Natural killer cell treated with Interleukin-12 subunit alpha and Interleukin-12 subunit beta and Interleukin-15 and Interleukin-18, amount 100 ng/mL, for 72 hours (primary cell): ENCODE results near the gene OR7A10. TPM values are rescaled to one million over a fixed set of nuclear protein-coding genes. Genes with fewer than 3 reads are reported as not detected.

Source experiments
- ATAC-seq, 2 donors: fragments of 150-1000 bp; cut with Tn5 transposase in 1 of 2; sonication (Bioruptor Pico), chemical (Tn5 transposase) in 1 of 2; 2 replicates each; pipeline ENCODE4 v1.10.0; 2021
- DNase-seq: peaks from one replicate; pipeline ENCODE4 v3.0.0; 2022; ENCODE audit warnings: low spot score
- H3K27ac Mint-ChIP-seq, 2 donors: 1 replicate in 1 of 2; 2 replicates in 1 of 2; pipeline ENCODE4 v1.8.0; 2022; ENCODE audit warnings: mixed read lengths in 2 of 2, mild to moderate bottlenecking in 1 of 2, moderate library complexity in 1 of 2
- H3K27me3 Mint-ChIP-seq, 2 donors: 1 replicate in 1 of 2; 2 replicates in 1 of 2; pipeline ENCODE4 v1.8.0; 2022; ENCODE audit warnings: mixed read lengths in 2 of 2
- H3K36me3 Mint-ChIP-seq: one replicate; pipeline ENCODE4 v1.8.0; 2022; ENCODE audit warnings: mixed read lengths
- H3K4me1 Mint-ChIP-seq, 2 donors: 1 replicate in 1 of 2; 2 replicates in 1 of 2; pipeline ENCODE4 v1.8.0; 2022; ENCODE audit warnings: low read depth in 2 of 2, mixed read lengths in 2 of 2, mild to moderate bottlenecking in 1 of 2
- H3K4me3 Mint-ChIP-seq: one replicate; pipeline ENCODE4 v1.8.0; 2022; ENCODE audit warnings: mixed read lengths
- H3K9me3 Mint-ChIP-seq: 2 replicates; pipeline ENCODE4 v1.8.0; 2022; ENCODE audit warnings: mixed read lengths
- total RNA-seq, 2 donors: library from RNA; stranded (reverse); gene quantifications; one replicate each; pipeline ENCODE4 v1.2.3, GENCODE V29; 2022

Gene OR7A10
- not detected for total RNA-seq

DNA sequence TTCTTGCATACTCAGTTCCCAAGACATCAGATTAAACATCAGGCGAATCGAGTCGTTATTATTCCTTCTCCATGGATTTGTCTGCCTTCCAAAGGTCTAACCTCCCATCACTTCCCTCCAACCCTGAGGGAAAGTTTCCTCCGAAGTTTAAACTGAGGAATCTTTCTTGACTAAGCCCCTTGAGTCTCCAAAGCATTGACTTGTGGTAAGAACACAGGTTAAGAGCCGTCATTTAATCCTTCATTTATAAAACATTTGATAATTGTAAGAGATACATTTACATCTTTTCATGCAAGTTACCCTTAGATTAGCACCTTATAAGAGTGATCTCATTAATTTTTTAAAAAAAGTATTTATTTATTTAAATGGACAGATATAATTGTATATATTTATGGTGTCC, at the start of gene OR7A10:
Gene OR7A10 (minus strand): TSS at position 101 of the 400 bp plus-strand sequence. CDS start 7,045 bp downstream, outside the sequence.
- no peak within 1 kb of the TSS for H3K4me3 Mint-ChIP-seq
- no peaks in the 10 kb centered on the region for H3K36me3 Mint-ChIP-seq
- no peaks in the 10 kb centered on the region for H3K4me1 Mint-ChIP-seq
- DNase-seq (no peak), ATAC-seq (no peak)
- no peaks in the 10 kb centered on the region for H3K9me3 Mint-ChIP-seq
- peaks cover 30 to 55% of the 10 kb centered on the region in 2 donors for H3K27me3 Mint-ChIP-seq
- H3K27ac Mint-ChIP-seq, result no peak within 1 kb of the TSS

DNA sequence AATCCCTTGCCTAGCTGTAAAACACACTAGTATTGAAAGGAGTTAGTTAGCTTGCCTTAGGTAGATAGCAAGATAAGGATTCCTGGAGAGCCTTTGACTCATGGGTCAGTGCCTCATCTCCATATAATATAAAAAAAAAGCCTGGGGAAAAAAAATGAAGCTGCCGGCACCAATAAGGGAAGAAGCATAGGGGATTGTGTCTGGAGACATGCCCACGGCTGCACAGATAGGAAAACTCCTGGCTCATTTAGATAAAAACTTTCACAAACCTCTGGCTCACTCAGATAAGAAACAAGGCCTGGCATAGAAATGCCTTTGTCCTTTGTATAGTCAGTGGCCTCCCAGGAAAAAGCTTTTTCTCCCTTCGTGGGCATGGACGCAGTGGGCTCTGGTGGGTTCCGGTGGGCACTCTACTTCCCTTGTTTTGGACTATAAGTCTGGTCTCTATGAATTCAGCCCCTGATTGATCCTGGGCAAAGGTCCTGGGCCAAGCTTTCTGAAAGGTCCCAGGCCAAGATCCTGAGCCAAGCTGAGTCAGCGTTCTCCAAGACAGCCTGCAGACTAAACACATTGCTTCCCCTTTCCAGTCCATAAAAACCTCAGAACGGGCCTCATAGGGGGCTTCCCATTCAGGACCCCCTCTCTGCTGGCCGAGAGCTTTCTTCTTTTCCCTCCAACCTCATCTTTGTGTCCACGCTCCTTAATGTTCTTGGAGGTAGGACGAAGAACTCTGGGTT, 42.1 kb upstream of the OR7A10 start:
- H3K27ac Mint-ChIP-seq, result no peak overlapping the region

DNA sequence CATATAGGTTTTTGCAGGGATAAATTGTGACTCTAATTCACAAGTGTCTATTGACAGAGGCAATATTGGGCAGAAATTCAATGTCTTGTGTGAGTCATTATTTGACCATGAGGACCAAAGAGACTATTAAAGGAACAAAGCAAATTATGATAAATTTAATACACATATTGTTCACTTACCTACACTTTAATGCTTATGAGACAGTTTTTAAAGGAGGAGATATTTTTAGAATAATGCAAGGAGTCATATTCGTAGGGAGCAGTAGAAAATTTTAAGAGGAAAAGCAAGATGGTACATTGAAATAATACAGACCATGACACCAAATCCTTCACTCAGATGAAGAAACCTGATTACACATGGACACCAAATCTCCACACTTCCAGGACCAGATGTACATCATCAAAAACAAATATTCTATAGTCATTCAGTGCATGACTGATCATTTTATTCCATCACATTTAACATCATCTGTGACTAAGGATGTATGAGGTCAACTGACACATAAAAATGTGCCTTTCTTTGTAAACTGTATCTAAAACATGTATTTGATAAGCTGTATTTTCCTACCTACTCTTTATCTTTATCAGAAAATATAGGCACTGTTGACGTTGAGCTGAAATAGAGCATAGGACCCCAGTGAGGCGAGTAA, 41.4 kb upstream of the OR7A10 start:
- peaks cover 27 to 35% of the 10 kb centered on the region in 2 donors for H3K27me3 Mint-ChIP-seq
- no peak overlapping the region for H3K4me3 Mint-ChIP-seq
- H3K9me3 Mint-ChIP-seq, result no peaks in the 10 kb centered on the region
- DNase-seq (no peak), ATAC-seq (no peak)
- H3K4me1 Mint-ChIP-seq, result peaks cover 0 to 5% of the 10 kb centered on the region in 2 donors
- no peaks in the 10 kb centered on the region for H3K36me3 Mint-ChIP-seq
- no peak overlapping the region for H3K27ac Mint-ChIP-seq

More for the DNA sequence above, 42.1 kb upstream of the OR7A10 start:
- no peak for DNase-seq
- Mint-ChIP-seq H3K27me3 (peaks cover 25 to 31% of the 10 kb centered on the region in 2 donors), H3K4me1 (peaks cover 0 to 5% of the 10 kb centered on the region in 2 donors), H3K4me3 (no peak overlapping the region), H3K36me3 (no peaks in the 10 kb centered on the region), H3K9me3 (no peaks in the 10 kb centered on the region)
- ATAC-seq, result no peak

DNA sequence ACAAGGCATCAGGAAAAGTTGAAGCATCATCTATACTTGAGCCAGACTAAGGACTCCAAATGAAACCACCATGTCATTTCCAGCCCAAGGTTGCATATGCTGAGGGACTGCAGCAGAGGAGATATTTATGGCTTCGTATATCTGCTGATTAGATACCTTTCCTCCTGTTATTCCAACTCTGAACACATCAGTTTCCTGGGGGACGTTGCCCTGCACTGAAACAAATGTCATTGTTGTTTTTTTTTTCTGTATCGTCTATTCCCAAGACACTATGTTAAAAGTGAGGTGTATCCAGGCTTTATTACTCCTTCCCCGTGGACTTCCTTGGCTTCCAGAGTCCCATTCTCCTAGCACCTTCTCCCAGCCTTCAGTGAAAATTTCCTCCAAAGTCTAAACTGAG, 37.3 kb upstream of the OR7A10 start, which contains the start of gene OR7A17:
Gene OR7A17 (minus strand): TSS at position 101 of the 400 bp plus-strand sequence. CDS start 4,777 bp downstream, outside the sequence.
- Mint-ChIP-seq H3K4me3 (no peak within 1 kb of the TSS), H3K27me3 (peaks cover 27 to 34% of the 10 kb centered on the region in 2 donors), H3K9me3 (no peaks in the 10 kb centered on the region), H3K36me3 (no peaks in the 10 kb centered on the region), H3K4me1 (peaks cover 0 to 5% of the 10 kb centered on the region in 2 donors), H3K27ac (no peak within 1 kb of the TSS)
- ATAC-seq (no peak), DNase-seq (no peak)

DNA sequence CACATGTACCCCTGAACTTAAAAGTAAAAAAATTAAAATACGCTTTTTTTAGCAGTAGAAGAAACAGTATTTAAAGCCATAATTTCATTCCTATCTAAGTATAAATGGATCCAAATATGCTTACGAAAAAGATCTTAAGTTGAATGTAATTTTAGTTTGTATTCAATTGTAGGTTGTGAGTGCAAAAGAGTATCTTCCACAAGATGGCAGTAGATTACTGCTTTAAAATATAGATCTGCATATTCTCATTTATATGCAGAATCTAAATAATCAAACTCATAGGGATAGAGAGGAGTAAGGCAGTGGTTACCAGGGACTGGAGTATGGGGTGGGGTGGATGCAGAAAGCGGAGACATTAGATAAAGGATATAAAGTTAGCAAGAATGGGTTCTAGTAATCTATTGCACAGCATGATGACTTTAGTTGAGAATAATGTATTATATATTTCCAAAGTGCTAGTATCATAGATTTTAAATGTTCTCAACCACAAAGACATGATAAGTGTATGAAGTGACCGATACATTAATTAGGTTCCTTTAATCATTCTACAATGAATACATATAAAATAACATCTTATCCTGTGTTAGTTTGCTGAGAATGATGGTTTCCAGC, 23.0 kb upstream of the OR7A10 start:
- no peak for DNase-seq
- H3K27me3 Mint-ChIP-seq, result peaks cover 21 to 52% of the 10 kb centered on the region in 2 donors
- H3K9me3 Mint-ChIP-seq, result no peaks in the 10 kb centered on the region
- H3K4me1 Mint-ChIP-seq, result no peaks in the 10 kb centered on the region
- no peak overlapping the region for H3K27ac Mint-ChIP-seq
- H3K36me3 Mint-ChIP-seq, result no peaks in the 10 kb centered on the region
- no peak overlapping the region for H3K4me3 Mint-ChIP-seq
- ATAC-seq, result no peak

DNA sequence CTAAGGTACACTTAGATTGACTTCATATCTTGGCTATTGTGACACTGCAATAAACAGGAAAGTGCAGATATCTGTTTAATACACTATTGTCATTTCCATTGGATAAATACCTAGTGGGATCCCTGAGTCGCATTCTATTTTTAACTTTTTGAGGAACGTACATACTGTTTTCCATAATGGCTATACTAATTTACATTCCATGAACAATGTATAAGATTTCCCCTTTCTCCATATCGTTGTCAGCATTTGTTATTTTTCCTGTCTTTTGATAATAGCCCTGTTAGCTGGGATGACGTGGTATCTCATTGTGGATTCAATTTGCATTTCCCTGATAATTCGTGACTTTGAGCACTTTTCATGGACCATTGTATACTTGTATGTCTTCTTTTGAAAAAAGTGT, 19.8 kb upstream of the OR7A10 start:
- Mint-ChIP-seq H3K36me3 (no peaks in the 10 kb centered on the region), H3K4me1 (no peaks in the 10 kb centered on the region), H3K9me3 (no peaks in the 10 kb centered on the region), H3K4me3 (no peak overlapping the region), H3K27ac (no peak overlapping the region), H3K27me3 (peaks cover 30 to 58% of the 10 kb centered on the region in 2 donors)
- DNase-seq (no peak), ATAC-seq (no peak)

DNA sequence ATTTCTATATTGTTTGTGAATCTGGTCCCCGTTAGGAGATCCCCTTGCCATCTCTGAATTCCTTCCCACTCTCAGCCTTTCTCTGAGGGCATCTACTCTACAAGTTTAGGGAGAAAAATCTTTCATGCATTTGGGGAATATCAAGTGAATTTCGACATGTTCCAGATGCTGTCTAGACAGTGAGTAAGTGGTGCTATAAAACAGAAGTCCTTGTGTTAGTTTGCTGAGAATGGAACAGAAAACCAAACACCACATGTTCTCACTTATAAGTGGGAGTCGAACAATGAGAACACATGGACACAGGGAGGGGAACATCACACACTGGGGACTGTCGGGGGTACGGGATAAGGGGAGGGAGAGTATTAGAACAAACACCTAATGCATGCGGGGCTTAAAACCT, 5.1 kb downstream of the OR7A10 start:
- H3K27me3 Mint-ChIP-seq, result peaks cover 24 to 39% of the 10 kb centered on the region in 2 donors
- no peak for DNase-seq
- H3K4me1 Mint-ChIP-seq, result no peaks in the 10 kb centered on the region
- H3K9me3 Mint-ChIP-seq, result no peaks in the 10 kb centered on the region
- no peak for ATAC-seq
- H3K4me3 Mint-ChIP-seq, result no peak overlapping the region
- no peak overlapping the region for H3K27ac Mint-ChIP-seq
- no peaks in the 10 kb centered on the region for H3K36me3 Mint-ChIP-seq

DNA sequence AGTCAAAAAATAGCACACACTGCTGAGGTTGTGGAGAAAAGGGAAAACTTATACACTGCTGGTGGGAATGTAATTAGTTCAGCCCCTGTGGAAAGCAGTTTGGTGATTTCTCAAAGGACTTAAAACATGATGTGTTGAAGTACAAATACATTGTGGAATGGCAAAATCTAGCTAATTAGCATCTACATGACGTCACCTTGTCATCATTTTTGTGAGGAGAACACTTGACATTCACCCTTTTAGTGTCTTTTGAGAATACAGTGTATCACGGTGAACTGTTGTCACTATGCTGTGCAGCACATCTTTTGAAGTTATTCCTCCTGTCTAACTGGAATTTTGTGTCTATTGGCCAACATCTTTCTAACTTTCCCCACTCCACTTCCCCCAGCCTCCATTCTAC, 5.6 kb downstream of the OR7A10 start:
- Mint-ChIP-seq H3K36me3 (no peaks in the 10 kb centered on the region), H3K27ac (no peak overlapping the region), H3K9me3 (no peaks in the 10 kb centered on the region), H3K4me3 (no peak overlapping the region), H3K4me1 (no peaks in the 10 kb centered on the region), H3K27me3 (peaks cover 21 to 35% of the 10 kb centered on the region in 2 donors)
- DNase-seq, result no peak
- ATAC-seq, result no peak

DNA sequence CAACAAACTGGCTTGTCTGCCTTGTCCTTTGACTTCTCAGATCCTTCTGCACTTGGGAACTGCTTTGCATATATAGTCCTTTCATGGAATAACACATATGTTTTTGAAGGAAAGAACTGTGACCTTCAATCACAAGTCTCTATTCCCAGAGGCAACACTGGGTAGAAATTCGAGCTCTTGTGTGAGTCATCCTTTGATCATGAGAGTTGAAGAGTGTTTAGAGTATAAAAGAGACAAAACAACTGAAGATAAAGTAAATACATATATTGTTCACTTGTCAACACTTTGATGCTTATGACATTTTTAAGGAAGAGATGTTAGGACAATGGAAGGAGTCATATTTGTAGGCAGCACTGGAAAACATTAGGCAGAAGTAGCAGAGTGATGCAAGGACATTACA, 8.5 kb downstream of the OR7A10 start:
- ATAC-seq (no peak), DNase-seq (no peak)
- Mint-ChIP-seq H3K27me3 (peaks cover 25 to 31% of the 10 kb centered on the region in 2 donors), H3K27ac (no peak overlapping the region), H3K36me3 (no peaks in the 10 kb centered on the region), H3K4me3 (no peak overlapping the region), H3K4me1 (no peaks in the 10 kb centered on the region), H3K9me3 (no peaks in the 10 kb centered on the region)

DNA sequence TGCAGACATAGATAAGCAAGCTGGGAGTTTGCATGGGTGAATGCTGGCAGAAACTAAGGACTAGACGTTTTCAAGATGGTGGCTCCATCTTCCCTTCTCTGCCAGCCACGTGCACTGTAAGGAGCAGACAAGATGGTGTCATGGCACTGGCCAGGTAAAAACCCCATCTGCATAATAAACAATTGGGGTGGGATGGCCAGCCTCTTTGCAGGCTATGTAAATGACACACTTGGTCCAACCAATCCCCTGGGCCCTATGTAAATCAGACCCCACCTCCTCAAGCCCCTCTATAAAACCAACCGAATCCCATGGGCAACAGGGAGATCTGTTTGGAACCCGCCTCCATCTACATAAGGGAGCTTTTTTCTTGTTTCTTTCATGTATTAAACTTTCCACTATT, 11.3 kb downstream of the OR7A10 start:
- H3K4me3 Mint-ChIP-seq, result no peak overlapping the region
- DNase-seq (no peak), ATAC-seq (no peak)
- no peak overlapping the region for H3K27ac Mint-ChIP-seq
- peaks cover 14 to 25% of the 10 kb centered on the region in 2 donors for H3K27me3 Mint-ChIP-seq
- no peaks in the 10 kb centered on the region for H3K4me1 Mint-ChIP-seq
- no peaks in the 10 kb centered on the region for H3K36me3 Mint-ChIP-seq
- H3K9me3 Mint-ChIP-seq, result no peaks in the 10 kb centered on the region

DNA sequence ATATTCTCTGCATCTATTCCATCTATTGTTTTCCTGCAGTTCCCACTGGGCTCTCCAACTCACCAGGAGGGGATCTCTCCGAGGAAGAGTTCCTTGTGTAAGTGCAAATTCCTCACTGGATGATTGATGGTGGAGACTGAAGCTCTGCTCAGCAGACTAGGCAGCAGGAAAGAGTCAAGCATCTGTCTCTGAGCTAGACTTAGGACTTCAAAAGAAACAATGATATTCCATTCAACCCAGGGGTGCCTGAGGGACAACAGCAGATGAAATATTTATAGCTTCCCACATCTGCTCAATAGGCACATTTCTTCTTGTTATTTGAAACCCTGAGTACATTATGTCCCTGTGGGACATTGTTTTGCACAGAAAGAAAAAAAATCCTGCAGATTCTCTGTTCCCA, 13.7 kb downstream of the OR7A10 start, which contains the start of the genes OR7A5 and OR7C1:
Gene OR7A5 (minus strand): TSS at position 175 of the 400 bp plus-strand sequence. CDS start 6,944 bp downstream, outside the sequence.
Gene OR7C1 (minus strand): TSS at position 175 of the 400 bp plus-strand sequence. CDS start 35,049 bp downstream, outside the sequence.
- no peaks in the 10 kb centered on the region for H3K9me3 Mint-ChIP-seq
- peaks cover 6 to 11% of the 10 kb centered on the region in 2 donors for H3K27me3 Mint-ChIP-seq
- H3K27ac Mint-ChIP-seq, result no peak within 1 kb of the TSS
- H3K4me3 Mint-ChIP-seq, result no peak within 1 kb of the TSS
- H3K4me1 Mint-ChIP-seq, result no peaks in the 10 kb centered on the region
- DNase-seq (no peak), ATAC-seq (no peak)
- no peaks in the 10 kb centered on the region for H3K36me3 Mint-ChIP-seq

DNA sequence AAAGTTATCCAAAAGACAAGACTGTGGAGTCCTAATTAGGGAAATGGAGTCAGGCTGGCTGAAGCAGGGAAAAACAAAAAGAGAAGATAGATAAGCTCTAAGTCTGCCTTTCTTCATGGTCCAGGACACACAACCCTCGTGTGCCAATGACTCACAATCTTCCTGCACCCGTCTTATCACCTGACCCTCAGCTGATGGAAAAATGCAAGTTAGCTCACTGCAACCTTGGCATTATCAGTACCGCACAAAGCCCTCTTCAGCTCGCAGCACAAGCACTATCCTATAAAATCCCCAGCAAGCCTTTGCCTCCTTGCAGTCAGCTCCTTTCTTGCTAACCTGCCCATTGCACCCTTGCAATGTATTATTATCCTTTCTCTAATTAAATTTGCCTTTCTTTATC, 18.0 kb downstream of the OR7A10 start:
- no peak overlapping the region for H3K4me3 Mint-ChIP-seq
- H3K36me3 Mint-ChIP-seq, result no peaks in the 10 kb centered on the region
- H3K27ac Mint-ChIP-seq, result no peak overlapping the region
- no peak for DNase-seq
- ATAC-seq, result no peak
- H3K4me1 Mint-ChIP-seq, result no peaks in the 10 kb centered on the region
- H3K27me3 Mint-ChIP-seq, result peaks cover 20 to 44% of the 10 kb centered on the region in 2 donors
- H3K9me3 Mint-ChIP-seq, result no peaks in the 10 kb centered on the region

DNA sequence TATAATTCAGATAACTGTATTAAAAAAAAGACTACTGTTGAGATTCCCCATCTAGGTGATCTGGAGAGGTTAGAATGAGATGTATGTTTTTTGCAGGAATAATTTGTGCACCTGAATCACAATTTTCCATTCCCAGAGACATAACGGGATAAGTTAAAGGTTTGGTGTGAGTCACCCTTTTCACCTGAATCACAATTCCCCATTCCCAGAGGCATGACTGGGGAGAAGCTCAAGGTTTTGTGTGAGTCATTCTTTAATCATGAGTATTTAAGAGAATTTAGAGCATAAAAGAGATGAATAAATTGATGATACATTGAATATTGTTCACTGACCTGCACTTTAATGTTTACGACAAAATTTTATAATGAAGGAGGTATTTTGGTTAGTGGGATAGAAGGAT, 22.7 kb downstream of the OR7A10 start:
- H3K4me1 Mint-ChIP-seq, result no peaks in the 10 kb centered on the region
- ATAC-seq (no peak), DNase-seq (no peak)
- H3K27me3 Mint-ChIP-seq, result peaks cover 30 to 58% of the 10 kb centered on the region in 2 donors
- H3K27ac Mint-ChIP-seq, result no peak overlapping the region
- H3K9me3 Mint-ChIP-seq, result no peaks in the 10 kb centered on the region
- no peak overlapping the region for H3K4me3 Mint-ChIP-seq
- no peaks in the 10 kb centered on the region for H3K36me3 Mint-ChIP-seq

DNA sequence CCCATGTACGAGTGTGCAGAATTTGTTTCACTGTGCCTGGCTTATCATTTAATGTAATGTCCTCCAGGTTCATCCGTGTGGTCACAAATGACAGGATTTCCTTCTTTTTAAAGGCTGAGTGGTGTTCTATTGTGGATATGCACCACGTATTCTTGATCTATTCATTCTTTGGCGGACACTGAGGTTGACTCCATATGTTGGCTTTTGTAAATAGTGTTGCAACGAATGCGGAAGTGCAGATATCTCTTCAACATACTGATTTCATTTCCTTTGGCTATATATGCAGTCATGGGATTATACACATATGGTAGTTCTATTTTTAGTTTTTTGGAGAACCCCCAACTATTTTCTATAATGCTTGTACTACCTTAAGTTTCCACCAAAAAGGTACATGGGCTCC, 26.8 kb downstream of the OR7A10 start:
- H3K4me3 Mint-ChIP-seq, result no peak overlapping the region

More for the DNA sequence above, 26.8 kb downstream of the OR7A10 start:
- H3K4me1 Mint-ChIP-seq, result no peaks in the 10 kb centered on the region
- H3K27me3 Mint-ChIP-seq, result peaks cover 21 to 39% of the 10 kb centered on the region in 2 donors
- H3K27ac Mint-ChIP-seq, result no peak overlapping the region
- H3K36me3 Mint-ChIP-seq, result no peaks in the 10 kb centered on the region
- ATAC-seq, result no peak
- H3K9me3 Mint-ChIP-seq, result no peaks in the 10 kb centered on the region
- no peak for DNase-seq
